OCI-LY1 (cell line): ENCODE results near the gene STARD9.

Source experiments
- CTCF ChIP-seq: fragments of 200-600 bp; sonication (generic), shearing (Covaris generic); IDR thresholded peaks from 2 replicates; pipeline ENCODE4 v1.5.1; 2017; ENCODE audit warnings: mild to moderate bottlenecking, antibody characterized with exemption, low read length, moderate library complexity, mixed read lengths
- EZH2 ChIP-seq: fragments of 200-600 bp; sonication (generic), shearing (Covaris generic); IDR thresholded peaks from 2 replicates; pipeline ENCODE4 v1.8.0; 2017; ENCODE audit warnings: borderline replicate concordance, mixed run types, mild to moderate bottlenecking, antibody characterized with exemption, low read length, moderate library complexity, mixed read lengths

GRCh38 chr15:42687740-42688139 is 112.3 kb downstream of the STARD9 start:
- no peak for TF ChIP-seq CTCF
- no peak for TF ChIP-seq EZH2
